H1 (cell line): ENCODE measurements around the gene BAD. TPM values are rescaled to one million over a fixed set of nuclear protein-coding genes. Genes with fewer than 3 reads are reported as not detected.

Source experiments
- CTCF ChIA-PET: fragments of 300-600 bp; sonication (Branson Sonifier 250); formaldehyde crosslinking; loops from one replicate; lab custom pipeline; 2021; ENCODE audit not compliant: partially characterized antibody; lab: Charles Lee
- POLR2A ChIA-PET: fragments of 300-600 bp; sonication (Branson Sonifier 250); formaldehyde crosslinking; loops from one replicate; lab custom pipeline; 2021; ENCODE audit warnings: inconsistent platforms; ENCODE audit not compliant: partially characterized antibody; lab: Charles Lee
- DNase-seq, 2 experiments: peaks; one replicate each; pipeline versions ENCODE4 v3.0.0 to v3.0.0-alpha.2; 2010 to 2022; ENCODE audit warnings: low spot score in 2 of 2, low read depth in 1 of 2, mixed read lengths in 1 of 2
- FAIRE-seq: peaks from 2 replicates; lab custom pipeline; 2011; peaks lifted over from hg19 to GRCh38; lab: Jason Lieb, UNC
- H2AFZ ChIP-seq: 2 replicates; pipeline ENCODE4 v1.8.1; 2012; ENCODE audit warnings: low read length, inconsistent platforms
- H2AK5ac ChIP-seq: 2 replicates; pipeline ENCODE4 v1.6.1; 2013; ENCODE audit warnings: low read depth, low read length
- H2BK120ac ChIP-seq: replicated peaks from 2 replicates; pipeline ENCODE3; 2013; ENCODE audit warnings: low read depth, low read length, inconsistent platforms
- H2BK12ac ChIP-seq: 2 replicates; pipeline ENCODE4 v1.6.1; 2013; ENCODE audit warnings: low read depth, low read length
- H2BK15ac ChIP-seq: 2 replicates; pipeline ENCODE4 v1.6.1; 2013; ENCODE audit warnings: low read length
- H2BK20ac ChIP-seq: 2 replicates; pipeline ENCODE4 v1.6.1; 2013; ENCODE audit warnings: low read length
- H2BK5ac ChIP-seq: 2 replicates; pipeline ENCODE4 v1.6.1; 2013; ENCODE audit warnings: low read depth, low read length
- H3K14ac ChIP-seq: 2 replicates; pipeline ENCODE4 v1.6.1; 2013; ENCODE audit warnings: inconsistent platforms; ENCODE audit not compliant: insufficient read length
- H3K18ac ChIP-seq: 2 replicates; pipeline ENCODE4 v1.6.1; 2013; ENCODE audit warnings: low read length; ENCODE audit errors: extremely low read depth
- H3K23ac ChIP-seq: 2 replicates; pipeline ENCODE4 v1.6.1; 2013; ENCODE audit warnings: inconsistent platforms; ENCODE audit not compliant: insufficient read length
- H3K23me2 ChIP-seq: 2 replicates; pipeline ENCODE4 v1.6.1; 2013; ENCODE audit warnings: low read depth, low read length
- H3K27ac ChIP-seq: 2 replicates; pipeline ENCODE4 v1.6.1; 2011; ENCODE audit warnings: low read depth, low read length, inconsistent platforms
- H3K27me3 ChIP-seq, 4 experiments: replicated peaks in 1 of 4; 1 replicate in 1 of 4; 2 replicates in 3 of 4; pipeline versions ENCODE4 v1.6.1 to v1.8.1; 2011 to 2013; ENCODE audit warnings: low read length in 3 of 4, mild to moderate bottlenecking in 3 of 4, inconsistent platforms in 2 of 4, mixed read lengths in 2 of 4, moderate library complexity in 1 of 4; ENCODE audit not compliant: control insufficient read depth in 3 of 4, insufficient read depth in 3 of 4; ENCODE audit errors: extremely low read depth in 1 of 4
- H3K36me3 ChIP-seq, 4 experiments: 2 replicates each; pipeline versions ENCODE4 v1.6.1 to v1.8.1; 2011 to 2013; ENCODE audit warnings: mild to moderate bottlenecking in 4 of 4, low read length in 3 of 4, moderate library complexity in 2 of 4, control low read depth in 1 of 4, inconsistent platforms in 1 of 4; ENCODE audit not compliant: insufficient read depth in 4 of 4, control insufficient read depth in 2 of 4
- H3K4ac ChIP-seq: replicated peaks from 2 replicates; pipeline ENCODE3; 2013; ENCODE audit warnings: low read length, low read depth, mixed read lengths, inconsistent platforms; ENCODE audit not compliant: insufficient read length
- H3K4me1 ChIP-seq, 4 experiments: replicated peaks in 1 of 4; 1 replicate in 1 of 4; 2 replicates in 3 of 4; pipeline versions ENCODE4 v1.6.1 to v1.8.1; 2011 to 2013; ENCODE audit warnings: low read length in 3 of 4, inconsistent platforms in 2 of 4, mixed read lengths in 1 of 4; ENCODE audit not compliant: insufficient read depth in 4 of 4, control insufficient read depth in 3 of 4
- H3K4me2 ChIP-seq, 2 experiments: 2 replicates each; pipeline versions ENCODE4 v1.6.1 to v1.8.1; 2011 to 2013; ENCODE audit warnings: low read depth in 2 of 2, low read length in 2 of 2, control low read depth in 1 of 2, inconsistent platforms in 1 of 2, mild to moderate bottlenecking in 1 of 2; ENCODE audit not compliant: insufficient read depth in 1 of 2
- H3K4me3 ChIP-seq, 4 experiments: fragments of 200-600, 300-600 bp in 1 of 4; sonication (generic), shearing (Covaris generic), sonication (Bioruptor Twin) in 1 of 4; 2 replicates each; pipeline versions ENCODE4 v1.5.1 to v1.8.1; 2011 to 2016; ENCODE audit warnings: low read length in 4 of 4, low read depth in 3 of 4, control low read depth in 2 of 4, inconsistent platforms in 2 of 4, mild to moderate bottlenecking in 2 of 4, mixed read lengths in 1 of 4, moderate library complexity in 1 of 4; ENCODE audit not compliant: insufficient read depth in 2 of 4; ENCODE audit errors: extremely low read depth in 1 of 4
- H3K56ac ChIP-seq: replicated peaks from 2 replicates; pipeline ENCODE3; 2013; ENCODE audit warnings: low read depth, mild to moderate bottlenecking, mixed read lengths, low read length, inconsistent platforms; ENCODE audit not compliant: insufficient read length
- H3K79me1 ChIP-seq: 2 replicates; pipeline ENCODE4 v1.6.1; 2013; ENCODE audit warnings: low read depth, low read length, control low read depth
- H3K79me2 ChIP-seq, 2 experiments: 2 replicates each; pipeline versions ENCODE4 v1.6.1 to v1.8.1; 2012 to 2013; ENCODE audit warnings: low read length in 2 of 2, mild to moderate bottlenecking in 2 of 2, inconsistent platforms in 1 of 2; ENCODE audit not compliant: insufficient read depth in 2 of 2, control insufficient read depth in 1 of 2
- H3K9ac ChIP-seq, 4 experiments: replicated peaks in 1 of 4; 1 replicate in 1 of 4; 2 replicates in 3 of 4; pipeline versions ENCODE4 v1.6.1 to v1.8.1; 2011 to 2013; ENCODE audit warnings: low read depth in 3 of 4, low read length in 3 of 4, control low read depth in 2 of 4, mild to moderate bottlenecking in 2 of 4, moderate library complexity in 2 of 4, inconsistent platforms in 1 of 4; ENCODE audit errors: extremely low read depth in 1 of 4
- H3K9me3 ChIP-seq, 2 experiments: 2 replicates each; pipeline versions ENCODE4 v1.6.1 to v1.8.1; 2012 to 2013; ENCODE audit warnings: mild to moderate bottlenecking in 2 of 2, moderate library complexity in 2 of 2, control low read depth in 1 of 2, inconsistent platforms in 1 of 2, low read depth in 1 of 2, low read length in 1 of 2, mixed read lengths in 1 of 2; ENCODE audit not compliant: insufficient read depth in 2 of 2
- H4K20me1 ChIP-seq, 2 experiments: replicated peaks in 1 of 2; 2 replicates each; pipeline versions ENCODE3 to v1.8.1; 2011 to 2013; ENCODE audit warnings: inconsistent platforms in 2 of 2, low read length in 2 of 2, mild to moderate bottlenecking in 1 of 2; ENCODE audit not compliant: insufficient read depth in 2 of 2, control insufficient read depth in 1 of 2
- H4K5ac ChIP-seq: 2 replicates; pipeline ENCODE4 v1.6.1; 2013; ENCODE audit warnings: low read length, low read depth, mixed read lengths, inconsistent platforms; ENCODE audit not compliant: insufficient read length
- H4K8ac ChIP-seq: 2 replicates; pipeline ENCODE4 v1.8.0; 2013; ENCODE audit warnings: mild to moderate bottlenecking, moderate library complexity, low read length, inconsistent platforms; ENCODE audit not compliant: insufficient read depth; ENCODE audit errors: extremely low read depth
- H4K91ac ChIP-seq: replicated peaks from 2 replicates; pipeline ENCODE3; 2013; ENCODE audit warnings: low read length, mixed read lengths, inconsistent platforms; ENCODE audit not compliant: insufficient read length
- ASH2L ChIP-seq: fragments of 200-600, 300-600 bp; sonication (generic); IDR thresholded peaks from one replicate; pipeline ENCODE4 v1.7.1; 2017; ENCODE audit warnings: low read length
- CBX5 ChIP-seq: fragments of 300-800, 300-1000 bp; sonication (generic); IDR thresholded peaks from 2 replicates; pipeline ENCODE4 v1.7.1; 2016; ENCODE audit warnings: antibody characterized with exemption, low read length, low read depth
- CBX8 ChIP-seq: fragments of 300-800, 300-1000 bp; sonication (generic); IDR thresholded peaks from 2 replicates; pipeline ENCODE4 v1.7.1; 2016; ENCODE audit warnings: low read depth, low read length, borderline replicate concordance
- CHD2 ChIP-seq: IDR thresholded peaks from 2 replicates; pipeline ENCODE4 v1.6.1; 2012; ENCODE audit warnings: low read length, improper control_type of control experiment
- FOSL1 ChIP-seq: IDR thresholded peaks from 2 replicates; pipeline ENCODE4 v1.6.1; 2011; ENCODE audit warnings: mild to moderate bottlenecking, low read depth, low read length, moderate library complexity; ENCODE audit not compliant: insufficient read depth
- JUND ChIP-seq: IDR thresholded peaks from 2 replicates; pipeline ENCODE4 v1.6.1; 2011; ENCODE audit warnings: mild to moderate bottlenecking, improper control_type of control experiment, low read length
- PHF8 ChIP-seq: fragments of 200-600 bp; sonication (generic); conservative IDR thresholded peaks from 2 replicates; pipeline ENCODE4 v1.7.1; 2012; ENCODE audit warnings: low read depth, mild to moderate bottlenecking, inconsistent platforms, low read length, moderate library complexity
- POLR2AphosphoS5 ChIP-seq: IDR thresholded peaks from 2 replicates; pipeline ENCODE4 v1.6.1; 2011; ENCODE audit warnings: low read depth, low read length
- POU5F1 ChIP-seq: IDR thresholded peaks from 2 replicates; pipeline ENCODE4 v1.6.1; 2011; ENCODE audit warnings: low read depth, mild to moderate bottlenecking, low read length, moderate library complexity
- RNF2 ChIP-seq: fragments of 200-900, 300-1000 bp; sonication (generic); IDR thresholded peaks from 2 replicates; pipeline ENCODE4 v1.7.1; 2016; ENCODE audit warnings: borderline replicate concordance, low read depth, mild to moderate bottlenecking, antibody characterized with exemption, low read length; ENCODE audit not compliant: poor library complexity, severe bottlenecking; ENCODE audit errors: missing control alignments
- SIRT6 ChIP-seq: IDR thresholded peaks from one replicate; pipeline ENCODE4 v1.7.1; 2012; ENCODE audit warnings: low read length, inconsistent platforms
- SP2 ChIP-seq: IDR thresholded peaks from 2 replicates; pipeline ENCODE4 v1.6.1; 2012; ENCODE audit warnings: mild to moderate bottlenecking, low read length, inconsistent platforms
- SRF ChIP-seq: IDR thresholded peaks from 2 replicates; pipeline ENCODE4 v1.6.1; 2011; ENCODE audit warnings: mild to moderate bottlenecking, low read depth, low read length, moderate library complexity
- TAF1 ChIP-seq: IDR thresholded peaks from 2 replicates; pipeline ENCODE4 v1.6.1; 2011; ENCODE audit warnings: mild to moderate bottlenecking, low read depth, low read length
- WGBS, 2 experiments: shearing (Covaris generic) in 1 of 2; methylation state at CpG; one replicate each; pipeline versions ENCODE4 v1.1.6 to v1.1.7; 2013 to 2015; ENCODE audit warnings: low lambda C conversion rate in 2 of 2, mixed read lengths in 2 of 2, inconsistent platforms in 1 of 2, low coverage in 1 of 2, missing lambda C conversion rate in 1 of 2; ENCODE audit not compliant: insufficient replicate concordance in 2 of 2, insufficient coverage in 1 of 2, insufficient read length in 1 of 2; ENCODE audit errors: extremely low coverage in 1 of 2, missing lambda C conversion rate in 1 of 2; 5-methylcytosine and 5-hydroxymethylcytosine counted together
- polyA plus RNA-seq, 7 experiments: library from polyadenylated mRNA; depleted of rRNA in 3 of 7; stranded (reverse) in 5 of 7; unstranded in 2 of 7; fragments of >200 nt in 5 of 7; fragments of 200-250 nt in 2 of 7; gene quantifications; 1 replicate in 5 of 7; 2 replicates in 1 of 7; 4 replicates in 1 of 7; pipeline versions ENCODE4 v1.2.1 to v1.2.3, GENCODE V29; 2011 to 2013; ENCODE audit warnings: missing spikeins in 2 of 7, mixed read lengths in 2 of 7
- total RNA-seq: library from RNA; stranded (reverse); fragmentation: NEBNext Ultra II Directional; extraction: Animal tissue kit (Norgen Biotek cat#: 25700); gene quantifications from 2 replicates; pipeline ENCODE4 v1.2.1, GENCODE V29; 2021

BAD gene
- total and polyA plus RNA-seq, 2 of the 8 experiments (the other 6 are each of a cell fraction or from before 2014, with no cell fraction given) = 23.1 to 33.7 TPM

GRCh38 chr11:64306563-64306875 lies 22.1 kb upstream of the BAD start:
- H3K4ac ChIP-seq = peak overlapping the region; percentile 99
- FAIRE-seq = no peak
- 31% methylated on average over 9 of the region's 9 CpGs; no CpG with 5 or more reads in 1 of the 2 experiments for WGBS, 2 experiments
- H3K4me3 ChIP-seq = peak overlapping the region; percentile 62 to 93 (median 83)
- peak overlapping the region; percentile 74 for H3K56ac ChIP-seq
- peak overlapping the region; percentile 7; the same call in 1 of the 2 replicates for H4K8ac ChIP-seq
- no peak overlapping the region for H2BK20ac ChIP-seq
- H3K23ac ChIP-seq = no peak overlapping the region
- no peak overlapping the region for H3K27ac ChIP-seq
- no peaks in the 10 kb centered on the region for H3K36me3 ChIP-seq
- peak overlapping the region; percentile 95 for H3K18ac ChIP-seq
- peaks cover 2 to 3% of the 10 kb centered on the region in 2 experiments for H4K20me1 ChIP-seq
- H3K79me1 ChIP-seq = peaks cover 13% of the 10 kb centered on the region; the same call in 1 of the 2 replicates
- H2BK120ac ChIP-seq = no peak overlapping the region
- H3K14ac ChIP-seq = no peak overlapping the region
- DNase-seq = no peak
- CTCF ChIA-PET = interaction anchor here (0.8 to 20.8 kb wide), 4 partner anchors 11 to 124 kb away, joined by 3 to 614 read pairs (median 3); partner anchors contain the start of genes CCDC88B, PRDX5 and TRMT112
- H2BK15ac ChIP-seq = peak overlapping the region; percentile 88; the same call in 1 of the 2 replicates
- POLR2A ChIA-PET = interaction anchor here (1.0 to 3.9 kb wide), 3 partner anchors 11 to 60 kb away, joined by 3 to 24 read pairs (median 4); partner anchors contain the start of genes PRDX5 and TRMT112
- peaks cover 0 to 10% (median 2%) of the 10 kb centered on the region in 4 experiments; a peak in 2 of 7 replicates for H3K27me3 ChIP-seq
- H2BK5ac ChIP-seq = peak overlapping the region; percentile 97; the same call in 1 of the 2 replicates
- H3K9me3 ChIP-seq = no peaks in the 10 kb centered on the region
- peak overlapping the region; percentile 75 for H4K91ac ChIP-seq
- no peak overlapping the region for H2AFZ ChIP-seq
- peaks cover 8% of the 10 kb centered on the region; the same call in 1 of the 2 replicates for H3K23me2 ChIP-seq
- H4K5ac ChIP-seq = peak overlapping the region; percentile 11
- peak overlapping the region; percentile 96 to 98 for H3K4me2 ChIP-seq
- peak overlapping the region in 3 of 4 experiments; percentile 4 to 76 (median 55); a peak in 6 of 7 replicates for H3K9ac ChIP-seq
- peaks cover 0 to 21% of the 10 kb centered on the region in 2 experiments; a peak in 2 of 4 replicates for H3K79me2 ChIP-seq
- H2AK5ac ChIP-seq = peak overlapping the region; percentile 96; the same call in 1 of the 2 replicates
- H2BK12ac ChIP-seq = peak overlapping the region; percentile 90; the same call in 1 of the 2 replicates
- H3K4me1 ChIP-seq = peaks cover 3 to 14% (median 12%) of the 10 kb centered on the region in 4 experiments; a peak in 6 of 7 replicates
- TF ChIP-seq CBX5 = no peak
- no peak for TF ChIP-seq POU5F1
- no peak for TF ChIP-seq POLR2AphosphoS5
- no peak for TF ChIP-seq RNF2
- TF ChIP-seq SP2 = no peak
- TF ChIP-seq ASH2L = no peak
- TF ChIP-seq SIRT6 = no peak
- no peak for TF ChIP-seq TAF1
- no peak for TF ChIP-seq CBX8
- TF ChIP-seq JUND = no peak
- no peak for TF ChIP-seq FOSL1
- no peak for TF ChIP-seq PHF8
- no peak for TF ChIP-seq CHD2
- no peak for TF ChIP-seq SRF
